K562 (cell line): ENCODE results near the gene ANK3. TPM values are rescaled to one million over a fixed set of nuclear protein-coding genes. Genes with fewer than 3 reads are reported as not detected.

Source experiments
- ATAC-seq: fragments of 200-7000 bp; cut with Tn5 transposase; 3 replicates; pipeline ENCODE4 v1.9.1; 2020; ENCODE audit warnings: moderate library complexity
- BruUV-seq: library from RNA; stranded (reverse); fragments of 400-500 nt; replicated peaks from 2 replicates; lab custom pipeline; 2021; lab: Mats Ljungman, UMichigan
- CTCF ChIA-PET: fragments of 300-600 bp; formaldehyde crosslinking; extraction: SDS; loops from one replicate; lab custom pipeline; 2021; ENCODE audit warnings: low intra/inter-chr PET ratio; lab: Yijun Ruan, JAX
- POLR2A ChIA-PET: fragments of 300-600, 350-650 bp; sonication (Branson Sonifier 250); formaldehyde crosslinking; extraction: SDS; loops from one replicate; lab custom pipeline; 2021; ENCODE audit warnings: antibody characterized with exemption, inconsistent platforms; lab: Yijun Ruan, JAX
- DNase-seq, 4 experiments: peaks; one replicate each; pipeline versions ENCODE4 v3.0.0 to v3.0.0-alpha.2; 2011 to 2018; ENCODE audit warnings: low spot score in 3 of 4, mixed read lengths in 3 of 4; ENCODE audit errors: extremely low read depth in 1 of 4
- FAIRE-seq: peaks from 2 replicates; lab custom pipeline; 2011; peaks lifted over from hg19 to GRCh38; lab: Jason Lieb, UNC
- H2AFZ ChIP-seq: 2 replicates; pipeline ENCODE4 v1.6.0; 2011; ENCODE audit warnings: low read depth, low read length, control low read depth, inconsistent platforms
- H3K27ac ChIP-seq: fragments of 200-600 bp; 3 replicates; pipeline ENCODE4 v1.8.0; 2011; ENCODE audit warnings: low read depth, mild to moderate bottlenecking, control low read depth, inconsistent platforms, low read length, moderate library complexity, mixed read lengths; ENCODE audit errors: extremely low read depth
- H3K27me3 ChIP-seq, 2 experiments: fragments of 300-600 bp in 1 of 2; 2 replicates in 1 of 2; 3 replicates in 1 of 2; pipeline versions ENCODE4 v1.6.0 to v1.8.0; 2011; ENCODE audit warnings: inconsistent platforms in 2 of 2, low read length in 2 of 2, mild to moderate bottlenecking in 1 of 2, mixed read lengths in 1 of 2, moderate library complexity in 1 of 2; ENCODE audit not compliant: control insufficient read depth in 2 of 2, insufficient read depth in 2 of 2
- H3K36me3 ChIP-seq: fragments of 300-600 bp; 3 replicates; pipeline ENCODE4 v1.8.0; 2011; ENCODE audit warnings: mild to moderate bottlenecking, low read length, inconsistent platforms; ENCODE audit not compliant: control insufficient read depth, insufficient read depth
- H3K4me1 ChIP-seq, 2 experiments: fragments of 200-600 bp in 1 of 2; replicated peaks in 1 of 2; 2 replicates in 1 of 2; 3 replicates in 1 of 2; pipeline versions ENCODE4 v1.5.1 to v1.8.0; 2011; ENCODE audit warnings: inconsistent platforms in 2 of 2, low read length in 2 of 2, mild to moderate bottlenecking in 1 of 2, mixed read lengths in 1 of 2, moderate library complexity in 1 of 2; ENCODE audit not compliant: control insufficient read depth in 2 of 2, insufficient read depth in 2 of 2
- H3K4me2 ChIP-seq: 2 replicates; pipeline ENCODE4 v1.6.1; 2011; ENCODE audit warnings: low read length, control low read depth, inconsistent platforms, mixed read lengths; ENCODE audit not compliant: insufficient read depth
- H3K4me3 ChIP-seq: fragments of 200-600 bp; sonication (generic), shearing (Covaris generic); 2 replicates; pipeline ENCODE4 v1.5.1; 2016; ENCODE audit warnings: control low read depth, inconsistent platforms
- H3K79me2 ChIP-seq: fragments of 200-600 bp; 3 replicates; pipeline ENCODE4 v1.8.0; 2011; ENCODE audit warnings: low read length, inconsistent platforms; ENCODE audit not compliant: control insufficient read depth, insufficient read depth
- H3K9ac ChIP-seq, 2 experiments: 2 replicates each; pipeline versions ENCODE4 v1.6.0 to v1.6.1; 2011; ENCODE audit warnings: low read depth in 2 of 2, low read length in 2 of 2, control low read depth in 1 of 2, inconsistent platforms in 1 of 2, mild to moderate bottlenecking in 1 of 2, mixed read lengths in 1 of 2; ENCODE audit not compliant: insufficient read depth in 1 of 2
- H3K9me1 ChIP-seq: one replicate; pipeline ENCODE4 v1.6.0; 2011; ENCODE audit warnings: inconsistent platforms, mild to moderate bottlenecking, low read length, moderate library complexity; ENCODE audit not compliant: control insufficient read depth, insufficient read depth
- H3K9me3 ChIP-seq: replicated peaks from 2 replicates; pipeline ENCODE4 v1.5.1; 2011; ENCODE audit warnings: low read depth, low read length, inconsistent platforms; ENCODE audit not compliant: control insufficient read depth, insufficient read depth
- H4K20me1 ChIP-seq: replicated peaks from 2 replicates; pipeline ENCODE4 v1.6.1; 2011; ENCODE audit warnings: low read length, inconsistent platforms, mixed read lengths; ENCODE audit not compliant: control insufficient read depth, insufficient read depth
- CTCF ChIP-seq, 3 experiments: IDR thresholded peaks in 2 of 3; conservative IDR thresholded peaks in 1 of 3; 2 replicates each; pipeline ENCODE4 v1.5.1; 2011 to 2012; ENCODE audit warnings: low read length in 3 of 3, mild to moderate bottlenecking in 3 of 3, control low read depth in 2 of 3, improper control_type of control experiment in 1 of 3, inconsistent platforms in 1 of 3, low read depth in 1 of 3, mixed read lengths in 1 of 3, moderate library complexity in 1 of 3; ENCODE audit not compliant: insufficient read depth in 2 of 3
- ETS2 ChIP-seq: IDR thresholded peaks from 2 replicates; pipeline ENCODE4 v1.6.1; 2016; ENCODE audit warnings: borderline replicate concordance, missing genetic modification characterization, mild to moderate bottlenecking, moderate library complexity, missing compliant biosample characterization; ENCODE audit not compliant: poor library complexity, severe bottlenecking
- HCFC1 ChIP-seq: IDR thresholded peaks from 2 replicates; pipeline ENCODE4 v1.6.1; 2012; ENCODE audit warnings: low read depth, low read length, improper control_type of control experiment
- RAD21 ChIP-seq, 2 experiments: fragments of 250-450 bp in 1 of 2; fragments of 450-650 bp in 1 of 2; sonication (Bioruptor Pico) in 1 of 2; formaldehyde crosslinking in 1 of 2; IDR thresholded peaks in 1 of 2; conservative IDR thresholded peaks in 1 of 2; 2 replicates each; pipeline versions ENCODE4 v1.4.0 to v1.8.0; 2020 to 2022; ENCODE audit warnings: mild to moderate bottlenecking in 2 of 2, moderate library complexity in 1 of 2
- SAP30 ChIP-seq: fragments of 200-600 bp; sonication (generic); IDR thresholded peaks from 2 replicates; pipeline ENCODE4 v1.6.1; 2012; ENCODE audit warnings: borderline replicate concordance, low read depth, mild to moderate bottlenecking, moderate library complexity, low read length, control low read depth, inconsistent platforms; ENCODE audit not compliant: insufficient read depth, poor library complexity, severe bottlenecking
- SIN3A ChIP-seq, 2 experiments: fragments of 150-350 bp in 1 of 2; IDR thresholded peaks; 2 replicates each; pipeline ENCODE4 v1.6.1; 2011 to 2016; ENCODE audit warnings: borderline replicate concordance in 2 of 2, low read depth in 2 of 2, low read length in 2 of 2, mild to moderate bottlenecking in 2 of 2, moderate library complexity in 2 of 2; ENCODE audit not compliant: control insufficient read depth in 1 of 2
- SMC3 ChIP-seq: conservative IDR thresholded peaks from 2 replicates; pipeline ENCODE4 v1.6.1; 2011; ENCODE audit warnings: low read depth, low read length, improper control_type of control experiment; ENCODE audit not compliant: insufficient read depth
- in situ Hi-C: fragments of 300-500 bp; cut with MboI; formaldehyde crosslinking; loops from 4 replicates; pipeline ENCODE4 v1.15.0; 2018; ENCODE audit warnings: inconsistent platforms, mixed read lengths
- intact Hi-C: fragments of 100-400 bp; cut with micrococcal nuclease; formaldehyde crosslinking; loops from 2 replicates; pipeline ENCODE4 v1.14.2; 2022
- polyA plus RNA-seq, 8 experiments: library from polyadenylated mRNA; depleted of rRNA in 4 of 8; stranded (reverse) in 5 of 8; unstranded in 3 of 8; fragments of >200 nt; fragmentation: Nextera tagmentation in 2 of 8; fragmentation: Illumina TruSeq in 1 of 8; extraction: Ambion mirVana in 2 of 8; extraction: Trizol in 1 of 8; gene quantifications; 2 replicates each; pipeline versions ENCODE4 v1.2.1 to v1.2.3, GENCODE V29; 2011 to 2014; ENCODE audit warnings: inconsistent platforms in 1 of 8, missing spikeins in 1 of 8
- total RNA-seq, 7 experiments: library from RNA; depleted of rRNA in 6 of 7; stranded (reverse); fragments of >200 nt in 6 of 7; fragmentation: Illumina TruSeq in 2 of 7; extraction: Trizol in 2 of 7; gene quantifications; 2 replicates each; pipeline versions ENCODE4 v1.2.1 to v1.2.3, GENCODE V29; 2011 to 2021; ENCODE audit warnings: low replicate concordance in 1 of 7

The ANK3 gene
- total and polyA plus RNA-seq, 9 of the 15 experiments (the other 6 are each of a cell fraction or from before 2014, with no cell fraction given): 10.0 to 32.3 (median 17.9) TPM

DNA sequence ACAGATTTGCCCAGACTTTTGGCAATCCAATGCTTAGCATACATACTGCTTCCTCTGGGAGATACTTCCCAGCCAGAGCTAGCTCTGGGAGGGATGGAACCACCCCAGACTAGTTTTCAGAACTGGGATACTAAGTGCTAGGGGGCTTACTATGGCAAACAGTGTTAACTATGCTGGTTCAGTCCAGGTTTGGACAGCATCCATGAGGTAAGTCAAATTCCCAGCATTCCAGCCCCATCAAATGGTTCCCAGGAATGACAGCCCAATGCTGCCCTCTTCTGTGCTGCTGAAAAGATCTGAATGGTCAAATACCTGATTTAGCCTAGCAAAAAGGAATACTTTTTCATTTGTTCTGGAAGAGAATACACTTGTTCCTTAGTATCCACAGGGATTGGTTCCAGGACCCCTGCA is 341.6 kb downstream of the ANK3 start:
- POLR2A ChIA-PET: no interaction called here
- no peak for FAIRE-seq
- Histone ChIP-seq H3K4me2 (no peak overlapping the region), H2AFZ (no peak overlapping the region), H3K9me3 (no peaks in the 10 kb centered on the region), H3K4me3 (no peak overlapping the region), H3K27me3 (no peaks in the 10 kb centered on the region), H4K20me1 (no peaks in the 10 kb centered on the region), H3K9ac (no peak overlapping the region), H3K4me1 (no peaks in the 10 kb centered on the region), H3K9me1 (no peaks in the 10 kb centered on the region), H3K79me2 (no peaks in the 10 kb centered on the region)
- no peak for ATAC-seq
- in situ Hi-C loops: no loop called here
- intact Hi-C loops: no loop called here
- no TSS peak for BruUV-seq
- 0 out of 2 replicates have a peak, but pooled peaks have one; percentile 11 for TF ChIP-seq SMC3
- TF ChIP-seq ETS2 (tag): no peak
- no peak for TF ChIP-seq HCFC1
- peak in 1 of 2 experiments; percentile 54; a peak in 3 of 4 replicates for TF ChIP-seq RAD21 (CRISPR knock-in tag; conservative IDR thresholded peaks at IDR 0.05 in 1 of 2, IDR thresholded peaks at IDR 0.05 in 1 of 2)
- TF ChIP-seq SAP30: no peak
- no peak for TF ChIP-seq SIN3A (IDR thresholded peaks at IDR 0.05; ENCODE audit: borderline replicate concordance in 2 of 2, control insufficient read depth in 1 of 2, low read depth in 2 of 2, low read length in 2 of 2)
- peak; percentile 20 to 47 (median 36); a peak in 3 of 6 replicates for TF ChIP-seq CTCF (IDR thresholded peaks at IDR 0.05 in 2 of 3, conservative IDR thresholded peaks at IDR 0.05 in 1 of 3; ENCODE audit: insufficient read depth in 2 of 3, low read depth in 1 of 3, low read length in 3 of 3)
- TF ChIP-seq, all 486 proteins: peak for 3
- CTCF ChIA-PET: interaction anchor here (1.8 kb wide), 1 partner anchor 422 kb away, joined by 8 read pairs; no protein-coding TSS in a partner anchor
- Histone ChIP-seq H3K36me3 (no peaks in the 10 kb centered on the region), H3K27ac (no peak overlapping the region)
- DNase-seq: no peak
